BLaER1 treated with 17β-estradiol and CSF1 and Interleukin-3, amounts not matched to agents 10 nM and 100 nM (cell line): ENCODE results near the gene SCAF8.

Source experiments
- H3K27ac ChIP-seq, 11 experiments: shearing (Covaris generic); formaldehyde crosslinking; 2 replicates each; pipeline ENCODE4 v1.8.1; 2022
- H3K27me3 ChIP-seq, 11 experiments: shearing (Covaris generic); formaldehyde crosslinking; 2 replicates each; pipeline ENCODE4 v1.8.1; 2022
- H3K36me3 ChIP-seq, 11 experiments: shearing (Covaris generic); formaldehyde crosslinking; 2 replicates each; pipeline ENCODE4 v1.8.1; 2022
- H3K4me1 ChIP-seq, 10 experiments: shearing (Covaris generic); formaldehyde crosslinking; 2 replicates each; pipeline ENCODE4 v1.8.1; 2022
- H3K4me2 ChIP-seq, 11 experiments: shearing (Covaris generic); formaldehyde crosslinking; 2 replicates each; pipeline ENCODE4 v1.8.1; 2022
- H3K4me3 ChIP-seq, 10 experiments: shearing (Covaris generic); formaldehyde crosslinking; 2 replicates each; pipeline ENCODE4 v1.8.1; 2022
- H3K9ac ChIP-seq, 11 experiments: shearing (Covaris generic); formaldehyde crosslinking; 2 replicates each; pipeline ENCODE4 v1.8.1; 2022
- H3K9me3 ChIP-seq, 11 experiments: shearing (Covaris generic); formaldehyde crosslinking; replicated peaks in 1 of 11; 2 replicates each; pipeline ENCODE4 v1.8.1; 2022
- H4K20me1 ChIP-seq, 11 experiments: shearing (Covaris generic); formaldehyde crosslinking; 2 replicates each; pipeline ENCODE4 v1.8.1; 2022
- Cebpa-rat ChIP-seq, 11 experiments: shearing (Covaris generic); IDR thresholded peaks; 2 replicates each; pipeline ENCODE4 v1.8.1; 2022

The SCAF8 gene

GRCh38 chr6:154848580-154848979 is 115.4 kb downstream of the SCAF8 start:
- no peak overlapping the region for H3K27ac ChIP-seq
- no peak overlapping the region for H3K4me3 ChIP-seq
- no peaks in the 10 kb centered on the region for H3K27me3 ChIP-seq
- H3K9ac ChIP-seq, result no peak overlapping the region
- H3K36me3 ChIP-seq, result peaks cover 25 to 96% (median 50%) of the 10 kb centered on the region in 11 experiments
- no peak overlapping the region for H3K4me2 ChIP-seq
- no peak for TF ChIP-seq Cebpa-rat (IDR thresholded peaks at IDR 0.05)
- H3K9me3 ChIP-seq, result 0 out of 22 replicates have a peak, but pooled peaks cover 0 to 8% (median 0%) of the 10 kb centered on the region in 11 experiments
- H3K4me1 ChIP-seq, result no peaks in the 10 kb centered on the region
- H4K20me1 ChIP-seq, result peaks cover 16 to 94% (median 43%) of the 10 kb centered on the region in 11 experiments; a peak in 19 of 22 replicates

GRCh38 chr6:154849475-154849874 is 116.3 kb downstream of the SCAF8 start:
- Histone ChIP-seq H3K4me1 (no peaks in the 10 kb centered on the region), H3K27ac (no peak overlapping the region), H3K4me2 (no peak overlapping the region), H3K36me3 (peaks cover 25 to 88% (median 51%) of the 10 kb centered on the region in 11 experiments), H3K27me3 (no peaks in the 10 kb centered on the region), H3K4me3 (no peak overlapping the region), H3K9me3 (0 out of 22 replicates have a peak, but pooled peaks cover 0 to 8% (median 0%) of the 10 kb centered on the region in 11 experiments), H4K20me1 (peaks cover 16 to 93% (median 34%) of the 10 kb centered on the region in 11 experiments; a peak in 16 of 22 replicates), H3K9ac (no peak overlapping the region)
- no peak for TF ChIP-seq Cebpa-rat (IDR thresholded peaks at IDR 0.05)

GRCh38 chr6:154852687-154853086 is 119.5 kb downstream of the SCAF8 start:
- no peak overlapping the region for H3K27ac ChIP-seq
- H3K9ac ChIP-seq, result no peak overlapping the region
- no peak overlapping the region for H3K4me3 ChIP-seq
- H4K20me1 ChIP-seq, result peaks cover 0 to 73% (median 16%) of the 10 kb centered on the region in 11 experiments; a peak in 14 of 22 replicates
- H3K27me3 ChIP-seq, result no peaks in the 10 kb centered on the region
- no peak overlapping the region for H3K4me2 ChIP-seq
- TF ChIP-seq Cebpa-rat (IDR thresholded peaks at IDR 0.05), result no peak
- no peaks in the 10 kb centered on the region for H3K4me1 ChIP-seq
- peaks cover 0 to 8% (median 0%) of the 10 kb centered on the region in 11 experiments; a peak in 3 of 22 replicates for H3K9me3 ChIP-seq
- H3K36me3 ChIP-seq, result peaks cover 30 to 89% (median 43%) of the 10 kb centered on the region in 11 experiments

GRCh38 chr6:154857529-154857928 is 124.3 kb downstream of the SCAF8 start:
- no peak overlapping the region for H3K9ac ChIP-seq
- no peaks in the 10 kb centered on the region for H3K27me3 ChIP-seq
- H3K9me3 ChIP-seq, result peaks cover 0 to 4% (median 0%) of the 10 kb centered on the region in 11 experiments; a peak in 3 of 22 replicates
- H4K20me1 ChIP-seq, result peaks cover 0 to 72% (median 14%) of the 10 kb centered on the region in 11 experiments; a peak in 12 of 22 replicates
- TF ChIP-seq Cebpa-rat (IDR thresholded peaks at IDR 0.05), result no peak
- no peak overlapping the region for H3K27ac ChIP-seq
- no peak overlapping the region for H3K4me2 ChIP-seq
- no peak overlapping the region for H3K4me3 ChIP-seq
- peaks cover 11 to 78% (median 28%) of the 10 kb centered on the region in 11 experiments; a peak in 21 of 22 replicates for H3K36me3 ChIP-seq
- H3K4me1 ChIP-seq, result no peaks in the 10 kb centered on the region

GRCh38 chr6:154861825-154862224 is 128.6 kb downstream of the SCAF8 start:
- no peaks in the 10 kb centered on the region for H3K27me3 ChIP-seq
- no peak overlapping the region for H3K4me2 ChIP-seq
- H4K20me1 ChIP-seq, result peaks cover 0 to 66% (median 5%) of the 10 kb centered on the region in 11 experiments; a peak in 11 of 22 replicates
- H3K4me1 ChIP-seq, result peaks cover 0 to 7% (median 0%) of the 10 kb centered on the region in 10 experiments; a peak in 4 of 20 replicates
- H3K9me3 ChIP-seq, result peaks cover 0 to 4% (median 0%) of the 10 kb centered on the region in 11 experiments; a peak in 3 of 22 replicates
- H3K9ac ChIP-seq, result no peak overlapping the region
- H3K36me3 ChIP-seq, result peaks cover 0 to 42% (median 15%) of the 10 kb centered on the region in 11 experiments; a peak in 12 of 22 replicates
- TF ChIP-seq Cebpa-rat (IDR thresholded peaks at IDR 0.05), result no peak
- H3K4me3 ChIP-seq, result no peak overlapping the region
- H3K27ac ChIP-seq, result no peak overlapping the region

- H3K4me3 ChIP-seq, result no peak overlapping the region
- peaks cover 0 to 73% (median 5%) of the 10 kb centered on the region in 11 experiments; a peak in 12 of 22 replicates for H4K20me1 ChIP-seq
- no peak overlapping the region for H3K4me2 ChIP-seq
- no peak overlapping the region for H3K27ac ChIP-seq
- no peaks in the 10 kb centered on the region for H3K27me3 ChIP-seq
- H3K9me3 ChIP-seq, result no peaks in the 10 kb centered on the region
- no peak for TF ChIP-seq Cebpa-rat (IDR thresholded peaks at IDR 0.05)
- H3K36me3 ChIP-seq, result peaks cover 0 to 35% (median 10%) of the 10 kb centered on the region in 11 experiments; a peak in 10 of 22 replicates
- H3K4me1 ChIP-seq, result peaks cover 0 to 7% (median 0%) of the 10 kb centered on the region in 10 experiments; a peak in 4 of 20 replicates
- no peak overlapping the region for H3K9ac ChIP-seq
These were observed 129.3 kb downstream of the SCAF8 start for GRCh38 chr6:154862536-154862935.

- peaks cover 0 to 32% (median 10%) of the 10 kb centered on the region in 11 experiments; a peak in 10 of 22 replicates for H3K36me3 ChIP-seq
- H3K4me1 ChIP-seq, result peaks cover 0 to 7% (median 0%) of the 10 kb centered on the region in 10 experiments; a peak in 4 of 20 replicates
- no peak for TF ChIP-seq Cebpa-rat (IDR thresholded peaks at IDR 0.05)
- H3K9me3 ChIP-seq, result no peaks in the 10 kb centered on the region
- H3K4me2 ChIP-seq, result no peak overlapping the region
- no peak overlapping the region for H3K4me3 ChIP-seq
- no peak overlapping the region for H3K27ac ChIP-seq
- H3K27me3 ChIP-seq, result no peaks in the 10 kb centered on the region
- peaks cover 0 to 78% (median 14%) of the 10 kb centered on the region in 11 experiments; a peak in 15 of 22 replicates for H4K20me1 ChIP-seq
- H3K9ac ChIP-seq, result no peak overlapping the region
These were observed 130.8 kb downstream of the SCAF8 start for GRCh38 chr6:154864066-154864430.

- Histone ChIP-seq H3K36me3 (peaks cover 0 to 26% (median 7%) of the 10 kb centered on the region in 11 experiments; a peak in 10 of 22 replicates), H3K4me2 (peak overlapping the region in 3 of 11 experiments; percentile 10 to 25 (median 13); a peak in 2 of 22 replicates), H3K4me3 (no peak overlapping the region), H3K4me1 (peaks cover 0 to 7% (median 0%) of the 10 kb centered on the region in 10 experiments; a peak in 4 of 20 replicates), H3K9me3 (no peaks in the 10 kb centered on the region), H3K27ac (no peak overlapping the region), H3K27me3 (no peaks in the 10 kb centered on the region), H3K9ac (no peak overlapping the region), H4K20me1 (peaks cover 0 to 69% (median 12%) of the 10 kb centered on the region in 11 experiments; a peak in 14 of 22 replicates)
- no peak for TF ChIP-seq Cebpa-rat (IDR thresholded peaks at IDR 0.05)
These were observed 132.1 kb downstream of the SCAF8 start for GRCh38 chr6:154865291-154865690.

- H3K9ac ChIP-seq, result no peak overlapping the region
- H3K36me3 ChIP-seq, result peaks cover 0 to 18% (median 0%) of the 10 kb centered on the region in 11 experiments; a peak in 5 of 22 replicates
- no peak for TF ChIP-seq Cebpa-rat (IDR thresholded peaks at IDR 0.05)
- no peak overlapping the region for H3K4me3 ChIP-seq
- peaks cover 0 to 53% (median 12%) of the 10 kb centered on the region in 11 experiments; a peak in 14 of 22 replicates for H4K20me1 ChIP-seq
- H3K27me3 ChIP-seq, result no peaks in the 10 kb centered on the region
- H3K4me2 ChIP-seq, result no peak overlapping the region
- H3K9me3 ChIP-seq, result no peaks in the 10 kb centered on the region
- peaks cover 0 to 7% (median 0%) of the 10 kb centered on the region in 10 experiments; a peak in 4 of 20 replicates for H3K4me1 ChIP-seq
- H3K27ac ChIP-seq, result no peak overlapping the region
These were observed 135.0 kb downstream of the SCAF8 start for GRCh38 chr6:154868143-154868594.
